Measurements from ENCODE around the gene SOHLH1. TPM values are rescaled to one million over a fixed set of nuclear protein-coding genes. Genes with fewer than 3 reads are reported as not detected.

SOHLH1 gene
- total and polyA plus RNA-seq, 4 donors: not detected

- ATAC-seq (ENCODE audit: insufficient read depth, low FRiP score) (no peak), DNase-seq (no peak)
- H3K36me3 ChIP-seq (ENCODE audit: control insufficient read depth in 4 of 4, insufficient read depth in 4 of 4, low read length in 4 of 4): no peaks in the 10 kb centered on the region
- H3K4me1 ChIP-seq (ENCODE audit: control insufficient read depth in 5 of 5, insufficient read depth in 5 of 5, low read length in 5 of 5): no peaks in the 10 kb centered on the region
- no peak overlapping the region for H3K9ac ChIP-seq (ENCODE audit: insufficient read depth in 1 of 2, low read length in 2 of 2)
- peaks cover 0 to 2% (median 0%) of the 10 kb centered on the region in 4 donors for H3K9me3 ChIP-seq (ENCODE audit: control insufficient read depth in 4 of 4, insufficient read depth in 3 of 4, low read length in 3 of 4)
- no peak overlapping the region for H3K4me3 ChIP-seq
- peaks cover 5 to 25% (median 14%) of the 10 kb centered on the region in 3 donors for H3K27me3 ChIP-seq (ENCODE audit: control insufficient read depth in 3 of 3, insufficient read depth in 3 of 3, low read length in 2 of 3)
- TF ChIP-seq CTCF (IDR thresholded peaks at IDR 0.05; ENCODE audit: control extremely low read depth, extremely low read depth): no peak
- WGBS, 2 donors: 71 to 75% methylated on average over 26 to 28 of the region's 28 CpGs
- H3K27ac ChIP-seq (ENCODE audit: low read depth in 1 of 2, low read length in 1 of 2): no peak overlapping the region
Measured at GRCh38 chr9:135739271-135740220, 40.3 kb upstream of the SOHLH1 start.

GRCh38 chr9:135737840-135738521 lies 38.7 kb upstream of the SOHLH1 start:
- Histone ChIP-seq H3K27me3 (ENCODE audit: control insufficient read depth in 3 of 3, insufficient read depth in 3 of 3, low read length in 2 of 3) (peaks cover 5 to 25% (median 14%) of the 10 kb centered on the region in 3 donors), H3K4me1 (ENCODE audit: control insufficient read depth in 5 of 5, insufficient read depth in 5 of 5, low read length in 5 of 5) (no peaks in the 10 kb centered on the region), H3K27ac (ENCODE audit: low read depth in 1 of 2, low read length in 1 of 2) (no peak overlapping the region), H3K36me3 (ENCODE audit: control insufficient read depth in 4 of 4, insufficient read depth in 4 of 4, low read length in 4 of 4) (no peaks in the 10 kb centered on the region), H3K9ac (ENCODE audit: insufficient read depth in 1 of 2, low read length in 2 of 2) (no peak overlapping the region), H3K4me3 (no peak overlapping the region), H3K9me3 (ENCODE audit: control insufficient read depth in 4 of 4, insufficient read depth in 3 of 4, low read length in 3 of 4) (peaks cover 0 to 2% (median 0%) of the 10 kb centered on the region in 4 donors)
- 64 to 70% methylated on average over 15 to 16 of the region's 16 CpGs for WGBS, 2 donors
- TF ChIP-seq CTCF (IDR thresholded peaks at IDR 0.05; ENCODE audit: control extremely low read depth, extremely low read depth): no peak
- ATAC-seq (ENCODE audit: insufficient read depth, low FRiP score) (no peak), DNase-seq (no peak)

- DNase-seq (no peak), ATAC-seq (ENCODE audit: insufficient read depth, low FRiP score) (no peak)
- H3K36me3 ChIP-seq (ENCODE audit: control insufficient read depth in 4 of 4, insufficient read depth in 4 of 4, low read length in 4 of 4): no peaks in the 10 kb centered on the region
- no peak overlapping the region for H3K27ac ChIP-seq (ENCODE audit: low read depth in 1 of 2, low read length in 1 of 2)
- H3K9me3 ChIP-seq (ENCODE audit: control insufficient read depth in 4 of 4, insufficient read depth in 3 of 4, low read length in 3 of 4): peaks cover 0 to 5% (median 2%) of the 10 kb centered on the region in 4 donors
- no peak for TF ChIP-seq CTCF (IDR thresholded peaks at IDR 0.05; ENCODE audit: control extremely low read depth, extremely low read depth)
- no peak overlapping the region for H3K4me3 ChIP-seq
- H3K27me3 ChIP-seq (ENCODE audit: control insufficient read depth in 3 of 3, insufficient read depth in 3 of 3, low read length in 2 of 3): peaks cover 5 to 25% (median 14%) of the 10 kb centered on the region in 3 donors
- 56 to 58% methylated on average over 23 of the region's 23 CpGs for WGBS, 2 donors
- no peak overlapping the region for H3K9ac ChIP-seq (ENCODE audit: insufficient read depth in 1 of 2, low read length in 2 of 2)
- H3K4me1 ChIP-seq (ENCODE audit: control insufficient read depth in 5 of 5, insufficient read depth in 5 of 5, low read length in 5 of 5): no peaks in the 10 kb centered on the region
Measured at GRCh38 chr9:135736979-135737839, 37.9 kb upstream of the SOHLH1 start.

Measured in lung (tissue), 12 donors.